CD8-positive, alpha-beta memory T cell (primary cell): ENCODE results near the gene PML. TPM values are rescaled to one million over a fixed set of nuclear protein-coding genes. Genes with fewer than 3 reads are reported as not detected.
"Not testable (repeated sequence)": the region's sequence is repeated elsewhere in the genome, so short reads cannot be mapped to it uniquely, and the experiment has no call there.

Experiments used
- CTCF ChIA-PET: fragments of 350-600 bp; sonication (Branson Sonifier 250); formaldehyde crosslinking; loops from one replicate; lab custom pipeline; 2021; ENCODE audit warnings: antibody characterized with exemption; lab: Charles Lee
- POLR2A ChIA-PET: fragments of 350-600 bp; sonication (Branson Sonifier 250); formaldehyde crosslinking; loops from one replicate; lab custom pipeline; 2021; ENCODE audit warnings: antibody characterized with exemption; lab: Charles Lee
- DNase-seq, 5 donors: peaks; one replicate each; pipeline versions ENCODE4 v3.0.0 to v3.0.0-alpha.2; 2020 to 2022; ENCODE audit warnings: mixed read lengths in 1 of 5
- H3K27ac ChIP-seq: one replicate; pipeline ENCODE4 v1.7.0; 2013; ENCODE audit warnings: low read depth, mild to moderate bottlenecking, low read length, moderate library complexity
- H3K27me3 ChIP-seq: 2 replicates; pipeline ENCODE4 v1.7.0; 2013; ENCODE audit warnings: low read length, mild to moderate bottlenecking; ENCODE audit not compliant: insufficient read depth, poor library complexity, severe bottlenecking
- H3K36me3 ChIP-seq: 2 replicates; pipeline ENCODE4 v1.7.0; 2013; ENCODE audit warnings: mild to moderate bottlenecking, low read length, moderate library complexity; ENCODE audit not compliant: insufficient read depth
- H3K4me1 ChIP-seq: 2 replicates; pipeline ENCODE4 v1.7.0; 2013; ENCODE audit warnings: mild to moderate bottlenecking, low read length, moderate library complexity; ENCODE audit not compliant: insufficient read depth
- H3K4me3 ChIP-seq: 2 replicates; pipeline ENCODE4 v1.7.0; 2013; ENCODE audit warnings: mild to moderate bottlenecking, low read length
- H3K9me3 ChIP-seq: 2 replicates; pipeline ENCODE4 v1.7.0; 2013; ENCODE audit warnings: mild to moderate bottlenecking, low read length
- H3K27ac Mint-ChIP-seq, 8 donors: one replicate each; pipeline ENCODE4 v1.8.0; 2020 to 2021; ENCODE audit warnings: mixed read lengths in 8 of 8, mild to moderate bottlenecking in 6 of 8, inconsistent platforms in 3 of 8, moderate library complexity in 3 of 8
- H3K27me3 Mint-ChIP-seq, 2 donors: one replicate each; pipeline ENCODE4 v1.8.0; 2020 to 2021; ENCODE audit warnings: mixed read lengths in 2 of 2, mild to moderate bottlenecking in 1 of 2, moderate library complexity in 1 of 2
- H3K36me3 Mint-ChIP-seq, 3 donors: one replicate each; pipeline ENCODE4 v1.8.0; 2020 to 2021; ENCODE audit warnings: mixed read lengths in 3 of 3, inconsistent platforms in 1 of 3, mild to moderate bottlenecking in 1 of 3
- H3K4me1 Mint-ChIP-seq, 3 donors: one replicate each; pipeline ENCODE4 v1.8.0; 2020 to 2021; ENCODE audit warnings: mixed read lengths in 3 of 3, inconsistent platforms in 1 of 3, mild to moderate bottlenecking in 1 of 3
- H3K4me3 Mint-ChIP-seq, 7 donors: one replicate each; pipeline ENCODE4 v1.8.0; 2020 to 2021; ENCODE audit warnings: mixed read lengths in 7 of 7, mild to moderate bottlenecking in 6 of 7, moderate library complexity in 4 of 7, inconsistent platforms in 2 of 7
- H3K9me3 Mint-ChIP-seq, 5 donors: one replicate each; pipeline ENCODE4 v1.8.0; 2020 to 2022; ENCODE audit warnings: mixed read lengths in 5 of 5, mild to moderate bottlenecking in 3 of 5, moderate library complexity in 2 of 5, inconsistent platforms in 1 of 5
- polyA plus RNA-seq: library from polyadenylated mRNA; unstranded; fragments of 300-500 nt; fragmentation: Illumina TruSeq; gene quantifications from one replicate; pipeline ENCODE4 v1.2.3, GENCODE V29; 2021
- total RNA-seq, 2 experiments: library from RNA; stranded (reverse); gene quantifications; one replicate each; pipeline ENCODE4 v1.2.3, GENCODE V29; 2021

Gene PML
- total and polyA plus RNA-seq, 3 experiments from 2014 or later: 32.3 to 37.4 (median 35.5) TPM

- Mint-ChIP-seq H3K4me3 (no peak overlapping the region), H3K27ac (no peak overlapping the region), H3K27me3 (peaks cover 0 to 3% of the 10 kb centered on the region in 2 donors), H3K9me3 (no peaks in the 10 kb centered on the region), H3K36me3 (peaks cover 0 to 38% (median 0%) of the 10 kb centered on the region in 3 donors), H3K4me1 (peaks cover 14 to 19% (median 15%) of the 10 kb centered on the region in 3 donors)
- H3K27ac ChIP-seq: no peak overlapping the region
- no peak for DNase-seq
- peaks cover 13% of the 10 kb centered on the region for H3K4me1 ChIP-seq
- CTCF ChIA-PET: interaction anchor here (1.0 to 1.5 kb wide), 2 partner anchors 50 to 72 kb away, joined by 4 read pairs; partner anchors contain the start of gene PML
- POLR2A ChIA-PET: no interaction called here
- H3K27me3 ChIP-seq: no peaks in the 10 kb centered on the region
- H3K4me3 ChIP-seq: no peak overlapping the region
- no peaks in the 10 kb centered on the region for H3K9me3 ChIP-seq
- H3K36me3 ChIP-seq: no peaks in the 10 kb centered on the region
Observed at GRCh38 chr15:74045184-74045583, 50.7 kb downstream of the PML start.

GRCh38 chr15:74045636-74046274 is 51.2 kb downstream of the PML start:
- H3K36me3 ChIP-seq: no peaks in the 10 kb centered on the region
- peaks cover 14 to 19% (median 15%) of the 10 kb centered on the region in 3 donors for H3K4me1 Mint-ChIP-seq
- no peaks in the 10 kb centered on the region for H3K27me3 ChIP-seq
- H3K27ac ChIP-seq: no peak overlapping the region
- peak overlapping the region in 1 of 8 donors; percentile 38 for H3K27ac Mint-ChIP-seq
- POLR2A ChIA-PET: no interaction called here
- CTCF ChIA-PET: interaction anchor here (1.0 to 1.5 kb wide), 2 partner anchors 51 to 73 kb away, joined by 4 read pairs; partner anchors contain the start of gene PML
- DNase-seq: no peak
- H3K9me3 Mint-ChIP-seq: no peaks in the 10 kb centered on the region
- H3K27me3 Mint-ChIP-seq: peaks cover 0 to 3% of the 10 kb centered on the region in 2 donors
- peaks cover 0 to 38% (median 0%) of the 10 kb centered on the region in 3 donors for H3K36me3 Mint-ChIP-seq
- no peak overlapping the region for H3K4me3 Mint-ChIP-seq
- no peaks in the 10 kb centered on the region for H3K9me3 ChIP-seq
- H3K4me3 ChIP-seq: no peak overlapping the region
- peaks cover 13% of the 10 kb centered on the region for H3K4me1 ChIP-seq

GRCh38 chr15:74046275-74046674 is 51.8 kb downstream of the PML start:
- POLR2A ChIA-PET: no interaction called here

GRCh38 chr15:74050127-74050526 is 55.6 kb downstream of the PML start:
- Mint-ChIP-seq H3K27me3 (peaks cover 0 to 3% of the 10 kb centered on the region in 2 donors), H3K4me1 (peaks cover 19 to 29% (median 27%) of the 10 kb centered on the region in 3 donors), H3K4me3 (no peak overlapping the region), H3K9me3 (no peaks in the 10 kb centered on the region), H3K36me3 (peaks cover 0 to 7% (median 0%) of the 10 kb centered on the region in 3 donors), H3K27ac (peak overlapping the region in 4 of 8 donors; percentile 23 to 73 (median 40))
- H3K4me3 ChIP-seq: no peak overlapping the region
- no peaks in the 10 kb centered on the region for H3K27me3 ChIP-seq
- POLR2A ChIA-PET: no interaction called here
- H3K36me3 ChIP-seq: no peaks in the 10 kb centered on the region
- CTCF ChIA-PET: interaction anchor here (0.8 to 2.2 kb wide), 3 partner anchors 9 to 979 kb away, joined by 3 to 10 read pairs (median 6); partner anchors contain the start of gene PML
- H3K4me1 ChIP-seq: peaks cover 13% of the 10 kb centered on the region
- no peak for DNase-seq
- H3K9me3 ChIP-seq: no peaks in the 10 kb centered on the region
- H3K27ac ChIP-seq: no peak overlapping the region

More at GRCh38 chr15:74046275-74046674, 51.8 kb downstream of the PML start:
- DNase-seq: no peak
- H3K9me3 Mint-ChIP-seq: no peaks in the 10 kb centered on the region
- Histone ChIP-seq H3K27me3 (no peaks in the 10 kb centered on the region), H3K27ac (no peak overlapping the region), H3K4me3 (no peak overlapping the region), H3K9me3 (no peaks in the 10 kb centered on the region), H3K36me3 (no peaks in the 10 kb centered on the region), H3K4me1 (peaks cover 13% of the 10 kb centered on the region)
- H3K27me3 Mint-ChIP-seq: peaks cover 0 to 3% of the 10 kb centered on the region in 2 donors
- no peak overlapping the region for H3K27ac Mint-ChIP-seq
- H3K36me3 Mint-ChIP-seq: peaks cover 0 to 33% (median 0%) of the 10 kb centered on the region in 3 donors
- CTCF ChIA-PET: interaction anchor here (1.0 kb wide), 1 partner anchor 73 kb away, joined by 4 read pairs; no protein-coding TSS in a partner anchor
- peaks cover 14 to 19% (median 15%) of the 10 kb centered on the region in 3 donors for H3K4me1 Mint-ChIP-seq
- no peak overlapping the region for H3K4me3 Mint-ChIP-seq

- POLR2A ChIA-PET: no interaction called here
- no peak for DNase-seq
- CTCF ChIA-PET: interaction anchor here (2.1 to 2.2 kb wide), 2 partner anchors 8 to 56 kb away, joined by 6 to 10 read pairs; partner anchors contain the start of gene PML
- no peak overlapping the region for H3K4me3 Mint-ChIP-seq
- H3K27ac ChIP-seq: no peak overlapping the region
- no peaks in the 10 kb centered on the region for H3K9me3 Mint-ChIP-seq
- peak overlapping the region in 3 of 8 donors; percentile 5 to 73 (median 54) for H3K27ac Mint-ChIP-seq
- H3K4me1 Mint-ChIP-seq: peaks cover 19 to 29% (median 27%) of the 10 kb centered on the region in 3 donors
- no peaks in the 10 kb centered on the region for H3K27me3 ChIP-seq
- peaks cover 0 to 2% (median 0%) of the 10 kb centered on the region in 3 donors for H3K36me3 Mint-ChIP-seq
- H3K27me3 Mint-ChIP-seq: peaks cover 0 to 3% of the 10 kb centered on the region in 2 donors
- H3K36me3 ChIP-seq: no peaks in the 10 kb centered on the region
- H3K4me1 ChIP-seq: peaks cover 13% of the 10 kb centered on the region
- no peaks in the 10 kb centered on the region for H3K9me3 ChIP-seq
- no peak overlapping the region for H3K4me3 ChIP-seq
Observed at GRCh38 chr15:74050556-74051234, 56.2 kb downstream of the PML start.

GRCh38 chr15:74052271-74053260 is 58.0 kb downstream of the PML start:
- H3K4me3 ChIP-seq, DNase-seq, H3K9me3 Mint-ChIP-seq, H3K27me3 ChIP-seq, POLR2A ChIA-PET, H3K36me3 ChIP-seq, H3K27me3 Mint-ChIP-seq, H3K27ac Mint-ChIP-seq, H3K9me3 ChIP-seq, H3K36me3 Mint-ChIP-seq, H3K4me3 Mint-ChIP-seq, H3K27ac ChIP-seq: not testable (repeated sequence)
- peaks cover 11% of the 10 kb centered on the region for H3K4me1 ChIP-seq
- H3K4me1 Mint-ChIP-seq: peaks cover 18 to 27% (median 26%) of the 10 kb centered on the region in 3 donors
- CTCF ChIA-PET: interaction anchor here (1.0 to 1.6 kb wide), 4 partner anchors 79 to 976 kb away, joined by 3 to 5 read pairs (median 4); no protein-coding TSS in a partner anchor

- Mint-ChIP-seq H3K27ac (no peak overlapping the region), H3K4me1 (peaks cover 10 to 18% (median 16%) of the 10 kb centered on the region in 3 donors), H3K4me3 (no peak overlapping the region), H3K27me3 (peaks cover 0 to 2% of the 10 kb centered on the region in 2 donors), H3K9me3 (no peaks in the 10 kb centered on the region), H3K36me3 (peaks cover 0 to 2% (median 1%) of the 10 kb centered on the region in 3 donors)
- ChIA-PET POLR2A (no interaction called here), CTCF (interaction anchor here (1.2 to 1.5 kb wide), 2 partner anchors 126 to 267 kb away, joined by 3 read pairs; no protein-coding TSS in a partner anchor)
- Histone ChIP-seq H3K4me1 (peaks cover 3% of the 10 kb centered on the region), H3K27ac (no peak overlapping the region), H3K27me3 (no peaks in the 10 kb centered on the region), H3K4me3 (no peak overlapping the region), H3K36me3 (no peaks in the 10 kb centered on the region), H3K9me3 (no peaks in the 10 kb centered on the region)
- DNase-seq: no peak
Observed at GRCh38 chr15:74053517-74053916, 59.0 kb downstream of the PML start.
